ENCODE data around the gene HLA-DOB.

HLA-DOB gene

GRCh38 chr6:32843331-32843978, 26.7 kb upstream of the HLA-DOB start:
- DNase-seq (ENCODE audit: low spot score), result peak; percentile 30

GRCh38 chr6:32842690-32843089, 25.9 kb upstream of the HLA-DOB start:
- no peak for DNase-seq (ENCODE audit: low spot score)

GRCh38 chr6:32842021-32842650, 25.3 kb upstream of the HLA-DOB start:
- DNase-seq (ENCODE audit: low spot score), result no peak

- no peak for DNase-seq (ENCODE audit: low spot score)
Observed at GRCh38 chr6:32840604-32841246, 23.9 kb upstream of the HLA-DOB start.

- no peak for DNase-seq (ENCODE audit: low spot score)
Observed at GRCh38 chr6:32839356-32839755, 22.6 kb upstream of the HLA-DOB start.

GRCh38 chr6:32838114-32838958, 21.5 kb upstream of the HLA-DOB start, which contains the start of gene TAP2:
TAP2 (minus strand) TSS chr6:32838739; CDS start chr6:32838233, 506 bp downstream.
- peak; percentile 95 for DNase-seq (ENCODE audit: low spot score)

GRCh38 chr6:32837651-32838113, 20.9 kb upstream of the HLA-DOB start:
- DNase-seq (ENCODE audit: low spot score), result no peak

- DNase-seq (ENCODE audit: low spot score), result no peak
Observed at GRCh38 chr6:32836873-32837272, 20.1 kb upstream of the HLA-DOB start.

- DNase-seq (ENCODE audit: low spot score), result no peak
Observed at GRCh38 chr6:32835167-32835893, 18.5 kb upstream of the HLA-DOB start.

- DNase-seq (ENCODE audit: low spot score), result no peak
Observed at GRCh38 chr6:32833664-32834063, 16.9 kb upstream of the HLA-DOB start.

- no peak for DNase-seq (ENCODE audit: low spot score)
Observed at GRCh38 chr6:32832535-32832934, 15.7 kb upstream of the HLA-DOB start.

- DNase-seq (ENCODE audit: low spot score), result no peak
Observed at GRCh38 chr6:32830936-32831335, 14.1 kb upstream of the HLA-DOB start.

- DNase-seq (ENCODE audit: low spot score), result no peak
Observed at GRCh38 chr6:32830017-32830416, 13.2 kb upstream of the HLA-DOB start.

GRCh38 chr6:32829495-32829894, 12.7 kb upstream of the HLA-DOB start:
- no peak for DNase-seq (ENCODE audit: low spot score)

GRCh38 chr6:32827025-32827424, 10.2 kb upstream of the HLA-DOB start:
- DNase-seq (ENCODE audit: low spot score), result no peak

GRCh38 chr6:32825966-32826365, 9.2 kb upstream of the HLA-DOB start:
- DNase-seq (ENCODE audit: low spot score), result no peak

- no peak for DNase-seq (ENCODE audit: low spot score)
Observed at GRCh38 chr6:32819729-32820128, 2.9 kb upstream of the HLA-DOB start.

GRCh38 chr6:32818867-32819266, 2.1 kb upstream of the HLA-DOB start:
- no peak for DNase-seq (ENCODE audit: low spot score)

- DNase-seq (ENCODE audit: low spot score), result peak; percentile 77
Observed at GRCh38 chr6:32815996-32816395, 806 bp downstream of the HLA-DOB start.

GRCh38 chr6:32815115-32815514, 1.7 kb downstream of the HLA-DOB start:
- no peak for DNase-seq (ENCODE audit: low spot score)

- no peak for DNase-seq (ENCODE audit: low spot score)
Observed at GRCh38 chr6:32814145-32814544, 2.7 kb downstream of the HLA-DOB start.

- no peak for DNase-seq (ENCODE audit: low spot score)
Observed at GRCh38 chr6:32809171-32809570, 7.6 kb downstream of the HLA-DOB start.
